Neuronal stem cell (in vitro differentiated cells): ENCODE results near the gene RUNX1.
A peak's percentile ranks its signal among the peaks of the same experiment; 100 is the strongest.

Experiments
- DNase-seq: peaks from one replicate; pipeline ENCODE4 v3.0.0-alpha.2; 2013; ENCODE audit warnings: low spot score
- H2AFZ ChIP-seq: one replicate; pipeline ENCODE4 v1.6.1; 2013; ENCODE audit warnings: mild to moderate bottlenecking, low read length, inconsistent platforms
- H2AK5ac ChIP-seq: 2 replicates; pipeline ENCODE4 v1.6.1; 2013; ENCODE audit warnings: low read depth, mild to moderate bottlenecking, inconsistent platforms, low read length, moderate library complexity, mixed read lengths
- H2BK120ac ChIP-seq: 2 replicates; pipeline ENCODE4 v1.6.1; 2013; ENCODE audit warnings: low read depth, mild to moderate bottlenecking, inconsistent platforms, low read length, moderate library complexity, mixed read lengths
- H2BK12ac ChIP-seq: one replicate; pipeline ENCODE4 v1.6.1; 2013; ENCODE audit warnings: low read length, inconsistent platforms
- H2BK15ac ChIP-seq: 2 replicates; pipeline ENCODE4 v1.6.1; 2013; ENCODE audit warnings: mild to moderate bottlenecking, low read length, inconsistent platforms, mixed read lengths
- H2BK5ac ChIP-seq: one replicate; pipeline ENCODE4 v1.6.1; 2013; ENCODE audit warnings: inconsistent platforms, mild to moderate bottlenecking, low read length, moderate library complexity
- H3K14ac ChIP-seq: one replicate; pipeline ENCODE4 v1.6.1; 2013; ENCODE audit warnings: low read length, inconsistent platforms
- H3K18ac ChIP-seq: 2 replicates; pipeline ENCODE4 v1.6.1; 2013; ENCODE audit warnings: low read length, inconsistent platforms
- H3K23ac ChIP-seq: 2 replicates; pipeline ENCODE4 v1.6.1; 2013; ENCODE audit warnings: low read depth, mild to moderate bottlenecking, mixed read lengths, low read length, inconsistent platforms; ENCODE audit not compliant: poor library complexity
- H3K27ac ChIP-seq: replicated peaks from 3 replicates; pipeline ENCODE4 v1.5.1; 2013; ENCODE audit warnings: low read length, inconsistent platforms
- H3K27me3 ChIP-seq, 3 experiments: 2 replicates each; pipeline ENCODE4 v1.6.1; 2013; ENCODE audit warnings: low read length in 3 of 3, mild to moderate bottlenecking in 2 of 3, inconsistent platforms in 1 of 3, low read depth in 1 of 3, mixed read lengths in 1 of 3, moderate library complexity in 1 of 3; ENCODE audit not compliant: control insufficient read depth in 3 of 3, insufficient read depth in 3 of 3
- H3K36me3 ChIP-seq, 2 donors: replicated peaks in 1 of 2; 2 replicates each; pipeline ENCODE4 v1.6.1; 2013; ENCODE audit warnings: low read length in 2 of 2; ENCODE audit not compliant: control insufficient read depth in 2 of 2, insufficient read depth in 2 of 2
- H3K4ac ChIP-seq: 2 replicates; pipeline ENCODE4 v1.6.1; 2013; ENCODE audit warnings: inconsistent platforms, mild to moderate bottlenecking, low read length, moderate library complexity
- H3K4me1 ChIP-seq, 2 donors: 1 replicate in 1 of 2; 2 replicates in 1 of 2; pipeline ENCODE4 v1.6.1; 2013; ENCODE audit warnings: low read length in 2 of 2, low read depth in 1 of 2; ENCODE audit not compliant: control insufficient read depth in 2 of 2, insufficient read depth in 1 of 2
- H3K4me2 ChIP-seq: one replicate; pipeline ENCODE4 v1.6.1; 2013; ENCODE audit warnings: mild to moderate bottlenecking, low read length, inconsistent platforms; ENCODE audit not compliant: insufficient read depth, poor library complexity, severe bottlenecking
- H3K4me3 ChIP-seq, 2 donors: 2 replicates each; pipeline ENCODE4 v1.5.1; 2013; ENCODE audit warnings: low read length in 2 of 2, mild to moderate bottlenecking in 2 of 2, inconsistent platforms in 1 of 2, moderate library complexity in 1 of 2
- H3K79me1 ChIP-seq: one replicate; pipeline ENCODE4 v1.6.1; 2013; ENCODE audit warnings: low read depth, mild to moderate bottlenecking, inconsistent platforms, low read length, moderate library complexity
- H3K9ac ChIP-seq: one replicate; pipeline ENCODE4 v1.6.1; 2013; ENCODE audit warnings: mild to moderate bottlenecking, low read depth, low read length, inconsistent platforms; ENCODE audit not compliant: poor library complexity
- H3K9me3 ChIP-seq, 2 donors: replicated peaks in 1 of 2; 2 replicates each; pipeline versions ENCODE3 to v1.6.1; 2013; ENCODE audit warnings: low read length in 2 of 2, mild to moderate bottlenecking in 2 of 2, inconsistent platforms in 1 of 2, low read depth in 1 of 2, mixed read lengths in 1 of 2, moderate library complexity in 1 of 2; ENCODE audit not compliant: control insufficient read depth in 2 of 2, insufficient read depth in 1 of 2
- H4K8ac ChIP-seq: one replicate; pipeline ENCODE4 v1.6.1; 2013; ENCODE audit warnings: low read depth, mild to moderate bottlenecking, inconsistent platforms, low read length, moderate library complexity
- H4K91ac ChIP-seq: one replicate; pipeline ENCODE4 v1.6.1; 2013; ENCODE audit warnings: low read length, low read depth, mild to moderate bottlenecking, inconsistent platforms; ENCODE audit not compliant: poor library complexity
- WGBS, 2 donors: extraction: QIAGEN DNeasy Blood & Tissue Kit; methylation state at CpG; one replicate each; pipeline ENCODE4 v1.1.7; 2013; ENCODE audit warnings: missing lambda C conversion rate in 2 of 2, mixed read lengths in 1 of 2; ENCODE audit not compliant: insufficient read length in 2 of 2, insufficient replicate concordance in 1 of 2; ENCODE audit errors: extremely low coverage in 2 of 2; 5-methylcytosine and 5-hydroxymethylcytosine counted together

RUNX1 gene

DNA sequence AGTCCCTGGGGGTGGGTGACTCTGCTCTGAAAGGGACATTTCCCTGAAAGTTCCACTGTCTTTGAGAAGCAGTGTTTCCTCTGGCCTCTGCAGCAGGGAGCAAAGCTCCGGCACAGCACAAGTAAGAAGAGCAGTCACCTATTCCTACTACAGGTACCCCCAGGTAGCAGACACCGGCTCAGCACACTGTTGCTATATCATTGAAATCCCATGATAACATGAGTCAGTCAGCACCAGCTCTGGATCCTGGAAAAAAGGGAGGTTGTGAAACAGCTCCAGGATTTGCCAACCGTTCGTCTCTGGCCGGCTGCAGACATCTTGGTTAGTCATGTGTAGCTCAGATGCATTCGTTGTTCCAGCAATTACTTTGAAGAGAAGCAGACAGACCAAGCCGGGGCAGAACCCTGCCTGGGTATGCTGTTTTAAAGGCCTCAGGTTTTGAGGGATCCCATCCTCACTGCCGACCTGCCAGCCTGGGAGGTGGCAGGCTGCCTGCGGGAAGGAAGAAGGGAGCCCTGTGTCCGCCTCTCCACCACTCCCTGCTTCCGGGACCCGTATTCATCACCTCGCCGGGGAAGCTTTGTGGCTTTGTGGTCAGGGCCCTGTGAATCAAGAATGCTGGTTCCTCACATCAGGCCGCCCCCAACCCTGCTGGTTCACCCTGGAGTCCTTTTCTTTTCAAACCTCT, 241.1 kb downstream of the RUNX1 start:
- Histone ChIP-seq H2BK15ac (no peak overlapping the region), H3K4me1 (peaks cover 0 to 8% of the 10 kb centered on the region in 2 donors), H4K8ac (no peak overlapping the region), H3K79me1 (no peaks in the 10 kb centered on the region), H3K27me3 (no peaks in the 10 kb centered on the region), H3K9ac (no peak overlapping the region), H3K9me3 (no peaks in the 10 kb centered on the region), H2BK5ac (no peak overlapping the region), H4K91ac (no peak overlapping the region), H2AFZ (no peak overlapping the region), H2AK5ac (no peak overlapping the region), H3K4me3 (peak overlapping the region in 1 of 2 donors; percentile 43), H3K23ac (no peak overlapping the region), H2BK12ac (no peak overlapping the region), H3K36me3 (no peaks in the 10 kb centered on the region), H3K14ac (no peak overlapping the region), H3K4ac (no peak overlapping the region), H3K4me2 (no peak overlapping the region), H3K27ac (no peak overlapping the region), H2BK120ac (no peak overlapping the region), H3K18ac (no peak overlapping the region)
- no peak for DNase-seq
- no CpG with 5 or more reads among the region's 15 CpGs for WGBS, 2 donors

DNA sequence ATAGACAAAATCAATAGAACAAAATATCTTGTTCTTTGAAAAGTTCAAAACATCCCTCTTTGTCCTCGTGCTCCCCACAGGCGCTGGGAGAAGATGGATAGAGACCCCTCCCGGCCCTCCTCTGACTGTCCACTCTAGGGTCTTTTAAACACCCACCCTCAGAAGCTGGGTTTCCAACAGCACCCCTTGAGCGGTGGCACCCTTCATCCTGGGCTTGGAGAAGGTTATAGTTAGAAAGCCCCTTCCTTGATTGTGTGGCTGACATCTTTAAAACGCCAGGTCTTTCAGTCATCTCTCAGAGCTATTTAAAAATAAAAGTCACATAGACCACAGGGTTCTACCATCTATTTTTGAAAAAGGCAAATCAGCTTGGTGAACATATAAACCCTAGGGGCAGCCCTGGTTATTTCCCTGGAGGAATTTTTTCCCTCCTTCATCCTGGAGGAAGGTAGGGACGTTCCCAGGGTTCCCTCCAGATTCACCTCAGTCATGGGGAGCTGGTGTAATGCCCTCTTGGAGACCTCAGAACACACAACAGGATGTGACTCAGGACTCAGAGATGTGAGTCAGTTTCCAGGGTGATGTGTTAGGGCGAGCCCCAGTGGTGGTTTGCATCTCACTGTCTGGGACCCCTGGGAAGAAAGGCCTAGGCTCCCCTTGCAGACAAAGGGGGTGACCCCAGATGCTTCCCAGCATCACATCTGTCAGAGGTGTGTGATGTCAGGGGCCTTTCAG, 241.8 kb downstream of the RUNX1 start:
- Histone ChIP-seq H3K4me3 (peak overlapping the region in 1 of 2 donors; percentile 43), H2BK12ac (no peak overlapping the region), H2BK15ac (no peak overlapping the region), H4K91ac (no peak overlapping the region), H4K8ac (no peak overlapping the region), H3K4me1 (peaks cover 0 to 8% of the 10 kb centered on the region in 2 donors), H3K9ac (no peak overlapping the region), H2BK5ac (no peak overlapping the region), H2AK5ac (no peak overlapping the region), H3K4ac (no peak overlapping the region), H2AFZ (no peak overlapping the region), H3K79me1 (no peaks in the 10 kb centered on the region), H3K36me3 (no peaks in the 10 kb centered on the region), H3K18ac (peak overlapping the region; percentile 36), H3K4me2 (no peak overlapping the region), H3K27me3 (no peaks in the 10 kb centered on the region), H3K27ac (no peak overlapping the region), H3K14ac (no peak overlapping the region), H3K9me3 (no peaks in the 10 kb centered on the region), H3K23ac (no peak overlapping the region), H2BK120ac (no peak overlapping the region)
- no peak for DNase-seq
- no CpG with 5 or more reads among the region's 7 CpGs for WGBS, 2 donors

DNA sequence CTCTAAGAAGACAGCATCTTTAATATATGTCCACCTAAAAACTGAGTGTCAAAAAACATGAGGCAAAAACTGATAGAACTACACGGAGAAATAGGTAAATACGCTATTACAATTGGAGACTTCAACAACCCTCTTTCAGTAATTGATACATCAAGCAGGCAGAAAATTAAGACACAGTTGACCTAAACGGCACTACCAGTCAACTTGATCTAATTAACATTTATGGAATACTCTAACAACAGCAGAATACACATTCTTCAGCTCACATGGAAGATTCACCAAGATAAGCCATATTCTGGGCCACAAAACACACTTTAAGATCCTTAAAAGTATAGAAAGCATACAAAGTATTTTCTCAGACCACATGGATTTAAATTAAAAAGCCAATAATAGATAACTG, 242.7 kb downstream of the RUNX1 start:
- Histone ChIP-seq H3K27ac (no peak overlapping the region), H3K79me1 (no peaks in the 10 kb centered on the region), H3K23ac (no peak overlapping the region)

DNA sequence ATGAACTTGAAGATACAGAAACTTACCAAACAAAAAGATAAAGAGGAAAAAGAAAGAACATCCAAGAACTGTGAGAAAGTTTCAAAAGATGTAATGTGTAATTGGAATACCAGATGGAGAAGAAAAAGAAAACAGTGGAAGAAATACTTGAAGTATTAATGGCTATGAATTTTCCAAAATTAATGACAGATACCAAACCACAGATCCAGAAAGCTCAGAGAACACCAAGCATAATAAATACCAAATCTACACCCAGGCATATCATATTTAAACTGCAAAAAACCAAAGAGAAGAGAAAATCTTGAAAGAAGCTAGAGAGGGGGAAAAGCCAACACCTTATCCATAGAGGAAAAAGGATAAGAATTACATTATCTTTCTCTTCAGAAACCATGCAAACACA, 243.9 kb downstream of the RUNX1 start:
- Histone ChIP-seq H3K4me2 (no peak overlapping the region), H3K4me3 (no peak overlapping the region), H2BK120ac (no peak overlapping the region), H3K18ac (no peak overlapping the region), H3K27ac (no peak overlapping the region), H3K14ac (no peak overlapping the region), H3K27me3 (no peaks in the 10 kb centered on the region), H3K36me3 (no peaks in the 10 kb centered on the region), H2BK12ac (no peak overlapping the region), H3K4ac (no peak overlapping the region), H4K91ac (no peak overlapping the region), H3K4me1 (no peaks in the 10 kb centered on the region), H3K79me1 (no peaks in the 10 kb centered on the region), H4K8ac (no peak overlapping the region), H2BK15ac (no peak overlapping the region), H2AFZ (no peak overlapping the region), H3K9ac (no peak overlapping the region), H2BK5ac (no peak overlapping the region), H2AK5ac (no peak overlapping the region), H3K23ac (no peak overlapping the region), H3K9me3 (no peaks in the 10 kb centered on the region)
- no peak for DNase-seq

More for the DNA sequence above, 242.7 kb downstream of the RUNX1 start:
- Histone ChIP-seq H3K36me3 (no peaks in the 10 kb centered on the region), H3K9me3 (no peaks in the 10 kb centered on the region), H2BK5ac (no peak overlapping the region), H3K4me1 (peaks cover 0 to 6% of the 10 kb centered on the region in 2 donors), H2AK5ac (no peak overlapping the region), H3K18ac (no peak overlapping the region), H4K91ac (no peak overlapping the region), H3K4me2 (no peak overlapping the region), H3K14ac (no peak overlapping the region), H2BK12ac (no peak overlapping the region), H3K4ac (no peak overlapping the region), H3K27me3 (no peaks in the 10 kb centered on the region), H2BK120ac (no peak overlapping the region), H3K9ac (no peak overlapping the region), H2BK15ac (no peak overlapping the region), H4K8ac (no peak overlapping the region), H3K4me3 (no peak overlapping the region), H2AFZ (no peak overlapping the region)
- DNase-seq: no peak
- no CpG with 5 or more reads among the region's 3 CpGs for WGBS, 2 donors
